DMS153 (cell line): Measurements from ENCODE around the gene NANOG.
"Not testable (repeated sequence)": the region's sequence is repeated elsewhere in the genome, so short reads cannot be mapped to it uniquely, and the experiment has no call there.

Source experiments
- DNase-seq: peaks from one replicate; lab custom pipeline; 2025; lab: John Stamatoyannopoulos, UW

The NANOG gene

GRCh38 chr12:7801460-7801859 is 12.3 kb downstream of the NANOG start:
- DNase-seq: no peak

GRCh38 chr12:7806319-7806718 is 17.1 kb downstream of the NANOG start:
- not testable (repeated sequence) for DNase-seq

DNA sequence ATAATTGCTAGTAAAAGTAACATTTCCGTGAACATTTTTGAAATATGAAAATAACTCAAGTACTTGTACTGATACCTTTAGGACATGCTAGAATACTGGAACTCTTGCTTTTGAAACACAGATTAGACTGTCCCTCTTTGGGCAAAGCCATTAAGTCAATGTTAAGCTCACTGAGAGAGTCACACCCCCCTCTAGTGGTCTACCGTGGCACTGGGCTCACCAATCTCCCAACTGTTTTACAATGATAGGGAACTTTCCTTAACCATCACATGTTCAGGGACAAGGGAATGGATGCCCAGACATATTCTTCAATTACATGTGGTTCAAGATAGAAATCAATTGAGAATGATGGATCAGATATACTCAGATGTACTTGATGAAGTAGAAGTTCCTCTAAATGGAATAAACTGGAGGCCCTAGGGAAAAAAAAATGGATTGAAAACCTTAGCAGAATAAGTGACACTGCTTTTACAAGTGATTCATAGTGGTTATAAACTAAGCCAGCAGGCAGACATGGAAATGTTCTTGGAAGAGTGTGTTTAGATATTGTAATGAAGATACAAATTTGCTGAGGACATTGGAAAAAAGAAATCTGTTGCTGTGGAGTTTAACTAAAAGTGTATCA is 17.8 kb downstream of the NANOG start:
- no peak for DNase-seq

DNA sequence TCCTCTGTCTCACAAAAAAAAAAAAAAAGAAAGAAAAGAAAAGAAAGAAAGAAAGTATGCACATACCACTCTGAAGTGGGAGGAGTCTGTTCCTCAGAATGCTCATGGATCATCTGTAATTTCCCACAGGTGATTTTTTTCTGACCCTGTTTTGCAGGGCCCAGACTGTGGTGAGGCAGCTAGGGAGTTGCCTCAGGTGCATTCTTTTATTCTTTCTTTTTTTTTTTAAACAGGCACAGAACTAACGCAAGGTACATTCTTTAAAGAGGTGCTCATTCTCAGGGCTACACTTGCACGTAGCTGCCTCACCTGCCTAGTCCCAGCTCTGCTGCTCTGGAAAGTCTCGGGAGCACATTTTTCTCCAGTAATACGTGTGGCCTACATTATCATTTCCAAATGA is 36.6 kb downstream of the NANOG start:
- not testable (repeated sequence) for DNase-seq

DNA sequence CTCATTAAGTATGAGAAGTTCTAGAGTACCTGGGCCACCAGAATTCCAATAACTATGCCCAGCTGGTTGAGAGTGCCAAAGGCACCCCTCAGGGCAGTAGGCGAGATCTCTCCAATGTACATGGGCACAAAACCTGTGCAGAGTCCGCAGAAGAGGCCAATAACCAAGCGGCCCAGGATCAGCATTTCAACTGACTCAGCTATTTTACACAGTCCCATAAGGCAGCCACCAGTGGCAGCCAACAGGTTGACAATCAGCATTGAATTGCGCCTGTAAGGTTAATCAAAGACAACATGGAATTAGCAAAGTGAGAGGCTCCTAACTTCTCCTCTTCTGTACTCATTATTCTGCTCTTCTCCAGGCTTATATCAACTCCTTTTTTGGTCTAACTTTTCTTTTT is 40.5 kb downstream of the NANOG start:
- not testable (repeated sequence) for DNase-seq

- DNase-seq: no peak
Observed at GRCh38 chr12:7832059-7832696, 43.0 kb downstream of the NANOG start.

DNA sequence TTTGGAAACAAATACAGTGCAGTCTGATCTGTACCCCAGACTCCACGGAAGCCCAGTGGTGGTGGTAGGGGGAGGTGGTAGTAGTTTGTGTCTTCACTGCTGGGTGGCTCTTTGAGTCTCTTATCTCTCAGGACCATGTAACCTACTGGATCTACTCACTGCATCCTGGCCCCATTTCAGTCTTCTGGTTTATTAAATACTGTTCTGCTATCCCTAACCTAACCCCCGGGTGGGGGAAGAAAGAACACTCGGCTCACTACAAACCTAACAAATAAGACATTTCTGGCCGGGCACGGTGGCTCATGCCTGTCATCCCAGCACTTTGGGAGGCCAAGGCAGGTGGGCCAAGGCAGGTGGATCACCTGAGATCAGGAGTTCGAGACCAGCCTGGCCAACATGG is 44.0 kb downstream of the NANOG start:
- not testable (repeated sequence) for DNase-seq

DNA sequence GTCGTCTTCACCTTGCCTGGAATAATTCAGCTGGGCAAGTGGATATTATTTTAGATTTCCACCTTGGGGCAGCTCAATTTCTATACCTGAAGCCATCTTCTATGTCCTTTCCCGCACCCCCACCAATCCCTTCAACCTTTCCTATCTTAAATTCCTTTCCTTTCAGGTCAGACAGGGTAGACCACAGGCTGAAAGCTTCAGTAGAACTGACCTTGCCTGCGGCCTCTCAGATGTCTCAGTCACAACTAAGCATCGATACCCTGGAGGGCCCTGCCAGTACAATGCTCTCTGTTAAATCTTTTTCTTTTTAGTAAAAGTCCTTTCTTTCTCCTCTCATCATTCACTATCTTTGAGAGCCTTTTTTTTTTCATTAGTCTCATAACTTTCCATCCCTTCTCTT is 44.6 kb downstream of the NANOG start:
- DNase-seq: no peak

DNA sequence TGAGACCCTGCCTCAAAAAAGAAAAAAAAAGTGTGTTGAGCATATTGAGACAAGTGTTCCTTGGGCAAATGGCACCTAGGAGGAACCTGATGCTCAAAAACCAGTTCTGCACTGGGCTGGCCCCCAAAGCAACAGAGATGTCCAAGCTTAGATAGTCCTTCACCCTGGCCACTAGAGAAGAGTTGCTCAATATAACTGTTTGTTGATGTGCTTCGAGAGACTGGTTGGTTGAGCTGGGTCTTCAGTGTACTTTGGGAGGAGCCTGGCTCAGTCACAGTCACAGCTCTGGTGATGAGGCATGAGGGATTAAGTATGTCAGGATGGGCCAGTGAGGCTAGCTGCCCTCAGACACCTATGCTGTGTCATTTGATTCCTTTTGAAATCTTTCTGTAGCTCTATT is 45.5 kb downstream of the NANOG start:
- no peak for DNase-seq

GRCh38 chr12:7835116-7835515 is 45.9 kb downstream of the NANOG start:
- DNase-seq: no peak

GRCh38 chr12:7835766-7836165 is 46.6 kb downstream of the NANOG start:
- no peak for DNase-seq

- DNase-seq: no peak
Observed at GRCh38 chr12:7837366-7837765, 48.2 kb downstream of the NANOG start.

- DNase-seq: not testable (repeated sequence)
Observed at GRCh38 chr12:7839226-7839625, 50.0 kb downstream of the NANOG start.

GRCh38 chr12:7839848-7840247 is 50.6 kb downstream of the NANOG start:
- DNase-seq: not testable (repeated sequence)

GRCh38 chr12:7842444-7842843 is 53.2 kb downstream of the NANOG start:
- DNase-seq: not testable (repeated sequence)

DNA sequence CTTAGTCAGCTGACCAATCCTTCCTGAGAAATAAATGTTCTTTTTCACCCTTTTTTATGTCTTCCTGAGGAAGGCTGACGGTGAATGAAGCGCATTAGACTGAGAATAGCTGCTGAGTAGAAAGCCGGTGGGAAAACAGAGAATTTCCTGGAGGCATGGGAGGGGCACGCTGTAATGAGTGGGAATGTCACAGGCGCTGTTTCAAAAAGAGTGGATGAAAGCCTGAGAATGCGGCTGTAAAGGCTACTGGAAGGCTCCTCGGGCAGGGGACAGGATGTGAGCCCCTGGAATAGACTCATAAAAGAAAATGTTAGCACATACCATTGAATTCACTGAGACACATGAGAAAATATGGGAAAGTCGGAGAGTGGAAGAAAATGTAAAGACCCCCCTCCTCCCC is 53.9 kb downstream of the NANOG start:
- not testable (repeated sequence) for DNase-seq

DNA sequence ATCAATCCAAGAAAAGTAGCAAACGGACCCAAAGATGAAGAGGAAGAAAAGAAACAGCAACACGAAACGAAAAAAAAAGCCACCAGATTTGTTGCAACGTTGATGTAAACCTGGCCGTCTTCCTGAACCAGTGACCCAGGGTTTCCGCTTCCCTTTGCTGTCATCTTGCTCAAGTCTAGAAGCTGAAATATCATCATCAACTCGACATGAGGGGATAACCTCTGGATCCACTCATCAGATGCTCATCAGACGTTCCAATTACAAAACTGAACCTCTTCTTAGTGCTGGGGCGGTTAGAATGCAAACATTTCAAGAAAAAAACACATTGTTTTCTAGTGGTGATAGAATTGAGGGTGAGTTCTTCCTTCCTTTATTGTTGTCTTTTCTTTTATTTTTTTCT is 54.4 kb downstream of the NANOG start:
- not testable (repeated sequence) for DNase-seq

- no peak for DNase-seq
Observed at GRCh38 chr12:7844116-7844515, 54.9 kb downstream of the NANOG start.

DNA sequence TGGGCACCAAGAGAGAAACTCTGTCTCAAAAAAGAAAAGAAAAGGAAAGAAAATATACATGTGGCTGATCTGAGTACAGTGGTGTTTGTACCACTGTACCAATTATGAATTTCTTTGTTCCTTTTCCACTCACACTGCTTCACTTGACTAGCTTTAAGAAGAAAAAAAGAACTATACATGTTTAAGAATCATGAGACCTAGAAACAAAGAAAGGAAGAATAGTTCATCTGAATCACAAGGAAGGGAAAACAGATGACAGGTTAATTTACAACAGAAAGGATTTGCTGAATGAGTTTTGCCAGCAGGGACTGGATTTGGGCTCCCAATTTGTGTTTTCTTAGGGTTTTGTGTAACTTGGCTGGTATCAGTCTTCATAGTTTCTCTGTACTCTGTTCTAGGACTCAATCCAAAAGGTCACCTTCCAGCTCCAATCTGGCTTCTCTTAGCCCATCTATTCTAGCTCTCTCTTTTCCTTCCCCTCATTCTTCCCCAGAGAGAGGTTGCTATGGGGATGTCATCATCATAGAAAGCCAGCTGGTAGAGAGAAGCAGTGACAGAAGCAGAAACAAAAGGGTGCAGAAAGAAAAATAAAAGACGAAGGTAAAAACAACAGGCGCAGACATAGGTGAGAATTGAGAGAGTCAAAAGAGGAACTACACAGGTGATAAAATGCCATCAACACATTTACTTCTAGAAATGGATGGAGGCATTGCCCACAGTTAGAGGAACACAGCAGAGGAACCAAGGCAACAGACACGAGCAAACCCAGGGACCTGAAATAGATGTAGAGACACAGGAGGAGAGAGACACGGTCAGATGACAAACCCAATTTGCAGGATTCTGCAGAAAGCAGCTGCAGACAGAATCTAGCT is 58.3 kb downstream of the NANOG start:
- DNase-seq: peak; percentile 29

- DNase-seq: not testable (repeated sequence)
Observed at GRCh38 chr12:7848098-7848422, 58.9 kb downstream of the NANOG start.
